HCT116 (cell line): Measurements from ENCODE around the gene KCNJ14. TPM values are rescaled to one million over a fixed set of nuclear protein-coding genes. Genes with fewer than 3 reads are reported as not detected.

Experiments
- ATAC-seq: fragments of 200-7000 bp; cut with Tn5 transposase; 2 replicates; pipeline ENCODE4 v1.9.1; 2020; ENCODE audit warnings: mild to moderate bottlenecking, moderate library complexity
- BruUV-seq: library from RNA; stranded (reverse); fragments of 400-500 nt; replicated peaks from 2 replicates; lab custom pipeline; 2021; lab: Mats Ljungman, UMichigan
- CTCF ChIA-PET: fragments of 300-600 bp; sonication (Branson Sonifier 250); formaldehyde crosslinking; loops from one replicate; lab custom pipeline; 2021; ENCODE audit warnings: antibody characterized with exemption; lab: Charles Lee
- POLR2A ChIA-PET: fragments of 300-600, 350-600 bp; sonication (Branson Sonifier 250); formaldehyde crosslinking; loops from one replicate; lab custom pipeline; 2021; ENCODE audit warnings: antibody characterized with exemption; lab: Charles Lee
- RAD21 ChIA-PET, 2 experiments: fragments of 300-600 bp; sonication (Branson Sonifier 250); formaldehyde crosslinking; loops; one replicate each; lab custom pipeline; 2023; ENCODE audit warnings: low total read pairs in 2 of 2; ENCODE audit not compliant: uncharacterized antibody in 2 of 2, unreplicated experiment in 2 of 2, low non-redundant PET in 1 of 2; lab: Charles Lee
- DNase-seq: peaks from one replicate; pipeline ENCODE4 v3.0.0-alpha.2; 2010; ENCODE audit warnings: low read depth, low spot score
- H2AFZ ChIP-seq: fragments of 200-600 bp; shearing (Covaris generic), sonication (generic); 2 replicates; pipeline ENCODE4 v1.6.1; 2017; ENCODE audit warnings: low read depth, mixed run types, mixed read lengths, antibody characterized with exemption, low read length; ENCODE audit not compliant: poor library complexity, severe bottlenecking
- H3K27ac ChIP-seq: 2 replicates; pipeline ENCODE4 v1.5.1; 2012; ENCODE audit warnings: low read depth, low read length
- H3K27me3 ChIP-seq: fragments of 200-600 bp; sonication (generic); 2 replicates; pipeline ENCODE4 v1.6.1; 2016; ENCODE audit warnings: mixed run types, low read length, mixed read lengths; ENCODE audit not compliant: insufficient read depth
- H3K36me3 ChIP-seq, 2 experiments: fragments of 200-500 bp in 1 of 2; fragments of 200-600 bp in 1 of 2; sonication (Bioruptor generic) in 1 of 2; sonication (generic) in 1 of 2; 2 replicates each; pipeline versions ENCODE4 v1.5.1 to v1.6.1; 2014 to 2016; ENCODE audit warnings: low read length in 2 of 2, inconsistent platforms in 1 of 2, mixed read lengths in 1 of 2, mixed run types in 1 of 2; ENCODE audit not compliant: insufficient read depth in 2 of 2, control insufficient read depth in 1 of 2
- H3K4me1 ChIP-seq, 2 experiments: fragments of 200-600 bp in 1 of 2; sonication (generic) in 1 of 2; 2 replicates each; pipeline versions ENCODE4 v1.5.1 to v1.6.1; 2012 to 2017; ENCODE audit warnings: low read length in 2 of 2, inconsistent platforms in 1 of 2, mild to moderate bottlenecking in 1 of 2, mixed read lengths in 1 of 2, mixed run types in 1 of 2, moderate library complexity in 1 of 2; ENCODE audit not compliant: insufficient read depth in 2 of 2, control insufficient read depth in 1 of 2
- H3K4me2 ChIP-seq: fragments of 200-600 bp; sonication (generic); 2 replicates; pipeline ENCODE4 v1.6.1; 2017; ENCODE audit warnings: mixed run types, low read length, mixed read lengths
- H3K4me3 ChIP-seq, 2 experiments: fragments of 200-600 bp in 1 of 2; sonication (generic) in 1 of 2; replicated peaks in 1 of 2; 2 replicates each; pipeline ENCODE4 v1.5.1; 2011 to 2016; ENCODE audit warnings: low read length in 2 of 2, control low read depth in 1 of 2, low read depth in 1 of 2, mild to moderate bottlenecking in 1 of 2, mixed read lengths in 1 of 2, mixed run types in 1 of 2
- H3K79me2 ChIP-seq: fragments of 200-600 bp; sonication (generic); 2 replicates; pipeline ENCODE4 v1.6.1; 2017; ENCODE audit warnings: mild to moderate bottlenecking, mixed run types, low read length, moderate library complexity, mixed read lengths; ENCODE audit not compliant: insufficient read depth
- H3K9ac ChIP-seq: fragments of 200-600 bp; sonication (generic); 2 replicates; pipeline ENCODE4 v1.6.1; 2016; ENCODE audit warnings: low read length, mixed read lengths
- H3K9me2 ChIP-seq: fragments of 200-600 bp; sonication (generic), shearing (Covaris generic); 2 replicates; pipeline ENCODE4 v1.6.1; 2017; ENCODE audit warnings: mixed run types, mild to moderate bottlenecking, moderate library complexity; ENCODE audit not compliant: insufficient read depth
- H3K9me3 ChIP-seq, 2 experiments: fragments of 200-500 bp in 1 of 2; fragments of 200-600 bp in 1 of 2; sonication (Bioruptor generic) in 1 of 2; sonication (generic) in 1 of 2; 2 replicates each; pipeline ENCODE4 v1.6.1; 2014 to 2017; ENCODE audit warnings: low read length in 2 of 2, mixed read lengths in 2 of 2, inconsistent platforms in 1 of 2, low read depth in 1 of 2, mild to moderate bottlenecking in 1 of 2, mixed run types in 1 of 2, moderate library complexity in 1 of 2; ENCODE audit not compliant: control insufficient read depth in 1 of 2, insufficient read depth in 1 of 2
- H4K20me1 ChIP-seq: fragments of 200-600 bp; sonication (generic), shearing (Covaris generic); 2 replicates; pipeline ENCODE4 v1.6.1; 2017; ENCODE audit warnings: mixed run types, mild to moderate bottlenecking, moderate library complexity; ENCODE audit not compliant: insufficient read depth
- CEBPB ChIP-seq: IDR thresholded peaks from 2 replicates; pipeline ENCODE4 v1.6.1; 2012; ENCODE audit warnings: low read depth
- EGR1 ChIP-seq: IDR thresholded peaks from 2 replicates; pipeline ENCODE4 v1.6.1; 2012; ENCODE audit warnings: low read depth
- ELF1 ChIP-seq: IDR thresholded peaks from 2 replicates; pipeline ENCODE4 v1.6.1; 2012; ENCODE audit warnings: low read depth, borderline replicate concordance
- EZH2 ChIP-seq: fragments of 200-600 bp; sonication (generic); IDR thresholded peaks from 2 replicates; pipeline ENCODE4 v1.6.1; 2017; ENCODE audit warnings: antibody characterized with exemption, mixed run types
- EZH2phosphoT487 ChIP-seq: fragments of 200-600 bp; IDR thresholded peaks from 2 replicates; pipeline ENCODE4 v1.6.1; 2018; ENCODE audit warnings: antibody characterized with exemption, borderline replicate concordance
- JUND ChIP-seq: IDR thresholded peaks from 2 replicates; pipeline ENCODE4 v1.6.1; 2012
- POLR2A ChIP-seq: IDR thresholded peaks from 2 replicates; pipeline ENCODE4 v1.7.0; 2011; ENCODE audit warnings: borderline replicate concordance; ENCODE audit not compliant: insufficient read depth, insufficient read length; ENCODE audit errors: extremely low read depth
- POLR2AphosphoS5 ChIP-seq: IDR thresholded peaks from 2 replicates; pipeline ENCODE4 v1.6.1; 2011; ENCODE audit warnings: mild to moderate bottlenecking, low read depth, low read length, moderate library complexity
- RAD21 ChIP-seq: IDR thresholded peaks from 2 replicates; pipeline ENCODE4 v1.6.1; 2012; ENCODE audit warnings: low read depth, mild to moderate bottlenecking
- SIN3A ChIP-seq: IDR thresholded peaks from 2 replicates; pipeline ENCODE4 v1.6.1; 2012; ENCODE audit warnings: low read depth
- SP1 ChIP-seq: IDR thresholded peaks from 2 replicates; pipeline ENCODE4 v1.6.1; 2012; ENCODE audit warnings: low read depth
- SRF ChIP-seq: IDR thresholded peaks from 2 replicates; pipeline ENCODE4 v1.6.1; 2012; ENCODE audit warnings: low read depth
- TCF7L2 ChIP-seq: IDR thresholded peaks from 2 replicates; pipeline ENCODE4 v1.7.0; 2011; ENCODE audit warnings: borderline replicate concordance, inconsistent platforms; ENCODE audit not compliant: insufficient read depth, insufficient read length; ENCODE audit errors: extremely low read depth
- YY1 ChIP-seq: IDR thresholded peaks from 2 replicates; pipeline ENCODE4 v1.6.1; 2011; ENCODE audit warnings: low read length, low read depth, moderate library complexity, mild to moderate bottlenecking; ENCODE audit not compliant: insufficient replicate concordance; ENCODE audit errors: extremely low read depth
- ZFX ChIP-seq: fragments of 450-650 bp; IDR thresholded peaks from 2 replicates; pipeline ENCODE4 v1.6.1; 2017
- intact Hi-C: fragments of 100-400 bp; cut with micrococcal nuclease; formaldehyde crosslinking; loops from 2 replicates; pipeline ENCODE4 v1.10.0; 2022
- total RNA-seq: library from RNA; stranded (reverse); gene quantifications from one replicate; pipeline ENCODE4 v1.2.1, GENCODE V29; 2021; ENCODE audit not compliant: unreplicated experiment
- TF ChIP-seq, protein P1 (sequence below): IDR thresholded peaks from 2 replicates; pipeline ENCODE4 v1.6.1; 2012
- TF ChIP-seq, protein P2 (sequence below): IDR thresholded peaks from 2 replicates; pipeline ENCODE4 v1.6.1; 2012
- TF ChIP-seq, protein P3 (sequence below): IDR thresholded peaks from 2 replicates; pipeline ENCODE4 v1.6.1; 2011; ENCODE audit warnings: mild to moderate bottlenecking, low read length, moderate library complexity; ENCODE audit not compliant: insufficient replicate concordance; ENCODE audit errors: extremely low read depth

The KCNJ14 gene
- total RNA-seq, 1 experiment from 2014 or later: 2.5 TPM

DNA sequence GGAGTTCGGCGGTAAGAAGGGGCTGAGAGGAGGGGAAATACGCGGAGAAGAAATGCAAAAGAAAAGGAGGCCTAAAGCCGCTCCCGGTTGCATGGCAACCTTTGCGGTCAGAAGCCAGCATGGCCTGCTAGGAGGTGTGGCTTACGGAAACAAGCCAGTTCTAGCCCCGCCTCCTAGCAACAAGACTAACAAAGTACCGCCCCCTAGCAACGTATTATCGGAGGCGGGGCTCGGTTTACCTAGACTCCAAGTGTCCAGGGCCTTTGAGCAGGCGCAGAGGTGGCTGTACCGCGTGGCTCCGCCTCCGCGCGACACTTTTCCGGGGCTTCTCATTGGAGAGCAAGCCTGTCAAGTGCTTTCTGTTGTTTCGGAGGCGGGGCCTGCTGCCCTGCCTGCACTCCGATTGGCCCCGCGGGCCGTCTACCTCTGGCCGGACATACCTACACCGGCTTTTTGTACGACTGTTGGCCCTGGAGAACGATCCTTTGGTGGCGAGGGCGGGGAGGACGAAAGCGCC, 13.5 kb downstream of the KCNJ14 start:
- H3K27me3 ChIP-seq: no peaks in the 10 kb centered on the region
- peaks cover 18% of the 10 kb centered on the region for H3K79me2 ChIP-seq
- no peak overlapping the region for H2AFZ ChIP-seq
- H3K4me1 ChIP-seq: peaks cover 11 to 25% of the 10 kb centered on the region in 2 experiments
- intact Hi-C loops: loop anchor here (2.0 kb wide), 1 partner anchor 20 kb away; no protein-coding TSS in a partner anchor
- peaks cover 23 to 28% of the 10 kb centered on the region in 2 experiments for H3K36me3 ChIP-seq
- H3K27ac ChIP-seq: peak overlapping the region; percentile 94
- TF ChIP-seq CEBPB: no peak
- no peak; the same call in 1 of the 2 replicates for TF ChIP-seq POLR2AphosphoS5
- TF ChIP-seq SP1: peak; percentile 99
- TF ChIP-seq EZH2: no peak
- no peak for TF ChIP-seq ELF1
- TF ChIP-seq SRF: no peak
- no peak; the same call in 1 of the 2 replicates for TF ChIP-seq EGR1
- peak; percentile 46 for TF ChIP-seq YY1
- TF ChIP-seq, all 23 proteins: peak for 2
- Histone ChIP-seq H3K9ac (peak overlapping the region; percentile 96), H3K4me3 (peak overlapping the region; percentile 88 to 90), H3K9me3 (no peaks in the 10 kb centered on the region), H4K20me1 (no peaks in the 10 kb centered on the region), H3K9me2 (no peaks in the 10 kb centered on the region), H3K4me2 (peak overlapping the region; percentile 93)
- BruUV-seq: no TSS peak
- ATAC-seq (peak; percentile 91), DNase-seq (peak; percentile 99)
- CTCF ChIA-PET: no interaction called here
- RAD21 ChIA-PET: no interaction called here
- POLR2A ChIA-PET: no interaction called here

DNA sequence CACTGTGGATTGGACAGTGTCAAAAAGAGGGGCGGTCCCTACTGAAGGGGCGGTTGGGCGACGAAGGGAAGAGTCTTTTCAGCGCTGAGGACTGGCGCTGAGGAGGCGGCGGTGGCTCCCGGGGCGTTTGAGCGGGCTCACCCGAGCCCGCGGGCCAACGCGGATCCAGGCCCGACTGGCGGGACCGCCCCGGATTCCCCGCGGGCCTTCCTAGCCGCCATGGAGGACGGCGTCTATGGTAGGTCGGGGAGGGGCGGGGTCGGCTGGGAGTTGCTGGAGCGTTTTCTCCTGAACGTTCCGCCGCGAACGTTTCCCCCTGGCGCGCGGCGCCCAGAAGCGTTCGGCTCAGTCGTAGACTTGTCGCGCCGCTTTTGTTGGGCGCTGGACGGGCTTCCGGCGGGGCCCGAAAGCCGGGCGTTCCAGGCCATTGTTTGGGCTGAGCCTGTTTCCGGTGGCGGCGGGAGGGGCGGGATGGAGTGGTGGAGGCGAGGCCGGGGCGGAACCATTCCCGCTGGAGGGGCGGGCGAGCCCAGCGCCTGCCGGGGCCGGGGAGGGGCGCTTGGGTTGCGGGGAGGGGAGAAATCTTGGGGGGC, 14.0 kb downstream of the KCNJ14 start, which contains the start of gene CYTH2:
Gene CYTH2 (plus strand): TSS at position 81 of the 593 bp plus-strand sequence. CDS start 139 bp downstream, at position 220.
- peak; percentile 70 for ATAC-seq
- intact Hi-C loops: loop anchor here (2.0 kb wide), 1 partner anchor 19 kb away; no protein-coding TSS in a partner anchor
- Histone ChIP-seq H3K27me3 (no peaks in the 10 kb centered on the region), H4K20me1 (no peaks in the 10 kb centered on the region), H3K36me3 (peaks cover 27 to 31% of the 10 kb centered on the region in 2 experiments), H3K4me2 (peak within 1 kb of the TSS; percentile 93), H3K4me3 (peak within 1 kb of the TSS; percentile 88 to 90), H3K79me2 (peaks cover 18% of the 10 kb centered on the region), H3K27ac (peak within 1 kb of the TSS; percentile 94), H3K9me2 (no peaks in the 10 kb centered on the region), H3K9ac (peak within 1 kb of the TSS; percentile 96), H2AFZ (no peak within 1 kb of the TSS), H3K4me1 (peaks cover 11 to 25% of the 10 kb centered on the region in 2 experiments), H3K9me3 (no peaks in the 10 kb centered on the region)
- ChIA-PET POLR2A (interaction anchor here (1.3 kb wide), 1 partner anchor 18 kb away, joined by 6 read pairs; no protein-coding TSS in a partner anchor), RAD21 (no interaction called here), CTCF (interaction anchor here (1.1 to 1.5 kb wide), 2 partner anchors 20 to 115 kb away, joined by 3 to 6 read pairs; no protein-coding TSS in a partner anchor)
- BruUV-seq: TSS peak; percentile 46
- DNase-seq: no peak
- TF ChIP-seq, protein P1, sequence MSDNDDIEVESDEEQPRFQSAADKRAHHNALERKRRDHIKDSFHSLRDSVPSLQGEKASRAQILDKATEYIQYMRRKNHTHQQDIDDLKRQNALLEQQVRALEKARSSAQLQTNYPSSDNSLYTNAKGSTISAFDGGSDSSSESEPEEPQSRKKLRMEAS: no peak
- TF ChIP-seq EZH2phosphoT487: no peak
- 0 out of 2 replicates have a peak, but pooled peaks have one; percentile 50 for TF ChIP-seq ZFX
- no peak; the same call in 1 of the 2 replicates for TF ChIP-seq SP1
- TF ChIP-seq EZH2: no peak
- TF ChIP-seq, protein P2, sequence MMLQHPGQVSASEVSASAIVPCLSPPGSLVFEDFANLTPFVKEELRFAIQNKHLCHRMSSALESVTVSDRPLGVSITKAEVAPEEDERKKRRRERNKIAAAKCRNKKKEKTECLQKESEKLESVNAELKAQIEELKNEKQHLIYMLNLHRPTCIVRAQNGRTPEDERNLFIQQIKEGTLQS: no peak
- no peak for TF ChIP-seq JUND
- TF ChIP-seq, protein P3, sequence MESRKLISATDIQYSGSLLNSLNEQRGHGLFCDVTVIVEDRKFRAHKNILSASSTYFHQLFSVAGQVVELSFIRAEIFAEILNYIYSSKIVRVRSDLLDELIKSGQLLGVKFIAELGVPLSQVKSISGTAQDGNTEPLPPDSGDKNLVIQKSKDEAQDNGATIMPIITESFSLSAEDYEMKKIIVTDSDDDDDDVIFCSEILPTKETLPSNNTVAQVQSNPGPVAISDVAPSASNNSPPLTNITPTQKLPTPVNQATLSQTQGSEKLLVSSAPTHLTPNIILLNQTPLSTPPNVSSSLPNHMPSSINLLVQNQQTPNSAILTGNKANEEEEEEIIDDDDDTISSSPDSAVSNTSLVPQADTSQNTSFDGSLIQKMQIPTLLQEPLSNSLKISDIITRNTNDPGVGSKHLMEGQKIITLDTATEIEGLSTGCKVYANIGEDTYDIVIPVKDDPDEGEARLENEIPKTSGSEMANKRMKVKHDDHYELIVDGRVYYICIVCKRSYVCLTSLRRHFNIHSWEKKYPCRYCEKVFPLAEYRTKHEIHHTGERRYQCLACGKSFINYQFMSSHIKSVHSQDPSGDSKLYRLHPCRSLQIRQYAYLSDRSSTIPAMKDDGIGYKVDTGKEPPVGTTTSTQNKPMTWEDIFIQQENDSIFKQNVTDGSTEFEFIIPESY: no peak
- TF ChIP-seq EGR1: no peak
- no peak for TF ChIP-seq RAD21
- TF ChIP-seq POLR2A: no peak
- TF ChIP-seq SIN3A: no peak
- no peak for TF ChIP-seq TCF7L2
- TF ChIP-seq POLR2AphosphoS5: peak; percentile 77
- TF ChIP-seq SRF: no peak
